CD4-positive, alpha-beta T cell treated with Interferon gamma for 1 hour (primary cell): ENCODE data around the gene LRRC2.

Experiments used
- DNase-seq: peaks from one replicate; pipeline ENCODE4 v3.0.0-alpha.2; 2020

The LRRC2 gene

DNA sequence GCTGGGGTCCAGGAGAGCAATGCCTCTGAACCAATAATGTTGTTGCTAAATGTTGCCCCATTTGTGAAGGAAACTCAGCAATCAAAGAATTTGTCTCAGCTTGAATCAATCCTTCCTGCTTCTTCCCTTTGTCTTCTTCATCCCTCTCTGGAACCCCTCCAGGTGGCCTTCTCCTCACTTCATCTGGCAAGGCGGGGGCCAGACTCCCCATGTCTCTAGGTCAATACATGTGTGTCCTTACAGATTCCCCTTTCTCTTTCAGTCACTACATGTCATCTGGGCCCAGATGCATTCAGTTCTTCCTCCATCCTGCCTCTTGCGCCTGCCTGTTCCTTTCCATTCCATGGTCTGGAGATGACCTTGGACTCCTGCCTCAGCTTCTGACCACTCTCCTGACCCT lies 93.4 kb downstream of the LRRC2 start:
- DNase-seq: no peak

- no peak for DNase-seq
Measured at GRCh38 chr3:46471371-46471914, 94.7 kb downstream of the LRRC2 start.

GRCh38 chr3:46470831-46471230 lies 95.3 kb downstream of the LRRC2 start:
- no peak for DNase-seq

GRCh38 chr3:46469680-46470357 lies 96.3 kb downstream of the LRRC2 start:
- no peak for DNase-seq

- DNase-seq: no peak
Measured at GRCh38 chr3:46468753-46469600, 97.1 kb downstream of the LRRC2 start.

- no peak for DNase-seq
Measured at GRCh38 chr3:46467562-46467961, 98.5 kb downstream of the LRRC2 start.

GRCh38 chr3:46466871-46467403 lies 99.2 kb downstream of the LRRC2 start:
- no peak for DNase-seq

- DNase-seq: no peak
Measured at GRCh38 chr3:46466273-46466672, 99.8 kb downstream of the LRRC2 start.
